ENCODE results near the gene CCDC30.
"Not testable (repeated sequence)": the region's sequence is repeated elsewhere in the genome, so short reads cannot be mapped to it uniquely, and the experiment has no call there.

CCDC30 gene

DNA sequence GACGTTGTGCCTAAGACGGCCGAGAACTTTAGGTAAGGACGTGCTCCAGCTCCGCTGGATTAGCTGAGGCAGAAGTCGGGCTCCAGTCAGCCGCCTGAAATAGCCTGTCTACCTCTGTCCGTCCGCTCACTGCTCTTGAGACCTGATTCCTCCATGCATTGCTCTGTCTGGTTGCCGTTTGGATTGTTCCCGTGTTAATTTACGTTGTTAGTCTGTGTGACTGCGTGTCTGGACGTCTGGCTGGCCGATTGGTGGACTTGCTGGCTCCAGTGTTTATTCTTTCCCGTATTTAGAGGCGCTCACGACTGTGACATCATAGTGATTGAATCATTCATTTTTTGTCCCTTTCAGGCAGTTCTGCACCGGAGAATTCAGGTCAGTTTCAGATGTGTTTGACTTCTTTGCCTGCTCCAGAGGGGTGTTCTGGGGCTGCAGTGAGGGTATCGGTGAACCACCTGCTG, 195.8 kb downstream of the CCDC30 start:
- no peak for DNase-seq

GRCh38 chr1:42660907-42661500, 197.9 kb downstream of the CCDC30 start:
- DNase-seq, result no peak

DNA sequence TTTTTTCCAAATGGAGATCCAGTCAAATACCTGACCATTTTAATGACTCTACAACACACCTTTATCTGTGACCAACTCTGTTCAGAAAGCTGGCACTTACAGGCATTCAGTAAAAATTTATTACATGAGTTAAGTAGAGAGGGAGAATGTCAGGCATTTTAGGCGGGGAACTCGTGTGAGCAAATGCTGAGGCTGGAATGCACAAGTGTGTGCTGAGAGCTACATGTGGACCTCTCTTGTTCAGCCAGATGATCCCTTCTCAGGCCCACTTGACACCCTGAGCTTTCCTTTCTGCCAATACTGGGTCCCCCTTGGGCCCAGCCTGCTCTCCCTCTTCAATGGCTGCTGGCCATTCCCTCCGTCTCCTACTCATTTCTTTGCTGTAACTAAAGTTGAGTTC, 206.8 kb downstream of the CCDC30 start:
- DNase-seq, result no peak

DNA sequence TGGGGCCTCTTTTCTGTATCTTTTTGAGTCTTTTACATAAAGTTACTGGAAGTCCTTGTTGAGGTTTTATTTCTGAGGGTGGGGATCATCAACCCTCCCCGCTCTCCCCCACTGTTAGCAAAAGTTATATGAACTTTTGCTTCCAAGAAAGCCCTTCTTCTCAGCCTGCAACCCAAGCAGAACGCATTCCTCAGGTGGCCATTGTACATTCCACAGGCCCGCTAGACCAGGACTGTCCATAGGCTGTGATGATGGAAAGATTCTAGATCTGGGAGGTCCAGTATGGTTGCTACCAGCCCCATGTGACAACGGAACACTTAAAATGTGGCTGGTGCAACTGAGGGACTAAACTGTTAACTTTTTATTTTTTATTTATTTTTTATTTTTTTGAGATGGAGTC, 207.3 kb downstream of the CCDC30 start:
- no peak for DNase-seq

DNA sequence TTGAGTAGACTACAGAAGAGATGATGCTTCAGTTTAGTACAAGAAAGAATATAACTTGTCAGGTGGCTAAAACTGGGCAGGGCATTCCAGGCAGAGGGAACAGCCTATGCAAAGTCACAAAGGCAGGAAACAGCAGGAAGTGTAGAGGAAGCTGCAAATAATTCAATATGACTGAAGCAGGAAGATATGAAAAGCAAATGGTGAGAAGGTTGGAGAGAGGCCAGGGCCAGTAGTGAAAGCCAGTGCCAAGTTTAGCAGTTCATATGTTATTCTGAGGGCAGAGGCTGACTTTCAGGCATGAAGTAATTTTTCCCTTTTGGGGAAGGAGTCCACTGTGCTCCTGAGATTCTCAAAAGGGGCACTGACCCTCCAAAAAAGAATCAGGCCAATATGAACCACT, 211.1 kb downstream of the CCDC30 start:
- no peak for DNase-seq

GRCh38 chr1:42674682-42675081, 211.6 kb downstream of the CCDC30 start:
- DNase-seq, result no peak

GRCh38 chr1:42675467-42675866, 212.4 kb downstream of the CCDC30 start:
- no peak for DNase-seq

DNA sequence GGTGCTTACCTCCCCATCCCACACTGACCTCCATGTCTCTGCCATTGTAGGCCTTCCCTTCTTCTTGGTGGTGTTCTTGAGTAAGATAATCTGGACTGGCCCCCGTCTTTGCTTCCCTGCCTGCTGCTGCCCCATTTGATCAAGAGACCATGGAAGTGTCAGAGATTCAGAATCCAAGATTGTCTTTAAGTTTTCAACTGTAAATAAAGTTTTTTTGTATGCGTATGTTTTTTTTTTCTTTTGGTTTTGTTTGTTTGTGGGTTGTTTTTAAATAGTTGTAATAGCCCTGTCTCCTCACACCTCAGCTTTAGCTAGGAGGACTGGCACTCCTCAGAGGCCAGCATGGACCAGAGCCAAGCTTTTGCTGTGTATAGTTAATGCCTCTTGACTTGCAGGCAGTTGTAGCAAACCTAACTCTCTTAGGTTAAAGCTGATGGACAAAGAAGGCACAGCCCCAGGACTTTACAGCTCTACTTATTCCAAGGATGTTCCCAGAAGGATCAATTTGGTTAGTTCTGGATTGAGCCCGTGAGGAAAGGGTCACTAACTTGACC, 213.5 kb downstream of the CCDC30 start:
- DNase-seq, result no peak

GRCh38 chr1:42679364-42679983, 216.4 kb downstream of the CCDC30 start:
- no peak for DNase-seq

DNA sequence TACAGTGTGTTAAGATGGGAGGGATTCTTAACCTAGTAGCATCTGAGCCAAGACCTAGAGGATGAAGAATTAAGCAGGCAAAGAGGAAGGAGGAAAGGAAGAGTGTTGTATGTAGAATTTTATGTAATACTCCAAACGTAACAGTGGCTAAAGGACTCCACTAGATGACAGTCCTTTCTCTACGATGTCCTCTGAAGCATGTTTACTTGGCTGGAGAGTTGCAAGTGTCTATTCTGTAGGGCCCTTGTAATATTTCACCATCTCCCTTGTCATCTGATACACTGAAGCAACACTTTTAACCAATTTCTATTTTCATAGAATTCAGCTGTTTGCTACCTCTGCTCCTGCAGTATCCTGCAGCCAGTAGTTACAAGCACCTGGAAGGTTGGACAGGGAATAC, 217.0 kb downstream of the CCDC30 start:
- no peak for DNase-seq

DNA sequence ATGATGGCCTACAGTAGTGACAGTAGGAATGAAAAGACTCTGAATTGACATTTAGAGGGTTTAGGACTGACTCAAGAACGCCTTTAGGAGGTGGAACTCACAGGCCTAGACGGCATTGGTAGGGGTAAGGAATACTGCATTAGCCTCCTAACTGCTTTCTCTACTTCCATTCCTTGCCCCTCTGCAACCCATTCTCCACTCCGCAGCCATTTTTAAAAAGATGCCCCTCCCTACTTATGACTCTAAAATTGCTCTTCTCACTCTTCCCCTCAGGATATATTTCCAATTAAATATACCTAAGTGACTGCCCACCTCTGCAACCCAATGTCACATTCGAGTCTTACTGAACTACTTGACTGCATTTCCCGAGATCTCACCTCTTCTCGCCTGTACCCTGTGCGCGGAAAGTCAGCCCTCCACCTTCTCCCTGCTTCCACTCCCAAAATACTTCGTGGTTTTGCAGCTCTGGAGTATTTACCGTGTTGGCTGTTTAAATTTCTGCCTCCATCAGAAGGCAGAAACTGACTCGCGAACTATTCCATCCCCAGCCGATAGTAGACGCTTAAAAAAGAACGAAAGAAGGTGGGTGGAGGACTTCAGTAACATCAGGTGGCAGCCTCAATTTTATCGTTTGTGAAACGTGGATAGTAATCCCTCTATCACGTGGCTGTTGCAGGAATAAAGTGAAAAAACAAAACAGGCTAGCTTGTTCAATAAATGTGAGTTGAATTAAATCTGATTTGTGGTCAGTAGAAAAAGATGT, 218.0 kb downstream of the CCDC30 start:
- DNase-seq, result no peak

GRCh38 chr1:42681741-42682483, 218.8 kb downstream of the CCDC30 start, which contains the start of gene YBX1:
TSS of gene YBX1 (plus strand) at chr1:42682418. CDS start at chr1:42682566, 148 bp downstream.
- DNase-seq, result peak; percentile 98

- not testable (repeated sequence) for DNase-seq
Observed at GRCh38 chr1:42682484-42682738, 219.3 kb downstream of the CCDC30 start.

- DNase-seq, result no peak
Observed at GRCh38 chr1:42682739-42683531, 219.8 kb downstream of the CCDC30 start.

- no peak for DNase-seq
Observed at GRCh38 chr1:42684139-42684538, 221.1 kb downstream of the CCDC30 start.

DNA sequence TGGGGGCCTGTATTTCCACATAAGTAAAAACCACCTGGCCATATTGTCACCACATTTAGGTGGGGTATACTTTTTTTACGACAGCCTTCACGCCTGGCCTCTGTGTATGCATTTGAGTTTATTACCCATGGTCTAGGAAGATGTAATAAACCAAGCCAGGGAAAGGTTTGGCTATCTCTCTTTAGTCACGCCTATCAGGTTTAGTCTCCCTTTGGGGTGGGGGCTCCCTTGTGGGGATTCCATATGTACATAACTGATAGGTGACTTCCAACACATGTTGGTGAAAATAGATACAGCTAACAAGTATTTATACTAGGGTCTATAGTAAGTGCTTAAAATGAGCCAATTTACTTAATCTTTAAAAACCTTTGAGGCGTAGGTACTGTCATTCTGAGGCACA, 223.3 kb downstream of the CCDC30 start:
- DNase-seq, result no peak

DNA sequence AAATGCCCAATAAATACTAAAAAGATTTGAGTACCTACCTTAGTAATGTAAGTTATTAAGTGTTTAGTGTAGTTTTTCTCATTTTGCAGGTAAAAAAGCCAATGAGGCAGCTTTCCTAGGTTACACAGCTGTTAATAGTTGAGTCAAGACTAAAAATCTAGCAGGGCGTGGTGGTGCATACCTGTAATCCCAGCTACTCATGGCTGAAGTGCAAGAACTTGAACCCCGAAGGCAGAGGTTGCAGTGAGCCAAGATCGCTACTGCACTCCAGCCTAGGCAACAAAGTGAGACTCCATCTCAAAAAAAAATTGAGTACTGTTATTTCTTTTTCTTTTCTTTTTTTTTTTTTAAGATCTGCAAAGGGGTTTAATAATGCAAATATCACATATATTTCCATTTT, 226.8 kb downstream of the CCDC30 start:
- DNase-seq, result no peak

- DNase-seq, result no peak
Observed at GRCh38 chr1:42690477-42691156, 227.5 kb downstream of the CCDC30 start.

DNA sequence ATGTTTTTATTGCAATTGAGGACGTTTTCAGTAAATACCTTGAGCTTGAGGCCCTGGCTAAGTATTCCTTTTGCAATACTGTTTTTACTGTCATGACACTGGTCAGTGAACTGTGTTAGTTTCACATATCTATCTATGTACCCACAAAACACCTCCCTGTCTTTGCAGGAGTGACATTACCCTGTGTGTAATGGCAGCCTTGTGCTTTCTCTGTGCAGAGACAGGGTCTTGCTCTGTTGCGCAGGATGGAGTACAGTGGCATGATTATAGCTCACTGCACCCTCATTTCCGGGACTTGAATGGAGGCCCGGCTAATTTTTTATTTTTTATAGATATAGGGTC, 228.0 kb downstream of the CCDC30 start:
- no peak for DNase-seq

- DNase-seq, result no peak
Observed at GRCh38 chr1:42692461-42692860, 229.4 kb downstream of the CCDC30 start.

DNA sequence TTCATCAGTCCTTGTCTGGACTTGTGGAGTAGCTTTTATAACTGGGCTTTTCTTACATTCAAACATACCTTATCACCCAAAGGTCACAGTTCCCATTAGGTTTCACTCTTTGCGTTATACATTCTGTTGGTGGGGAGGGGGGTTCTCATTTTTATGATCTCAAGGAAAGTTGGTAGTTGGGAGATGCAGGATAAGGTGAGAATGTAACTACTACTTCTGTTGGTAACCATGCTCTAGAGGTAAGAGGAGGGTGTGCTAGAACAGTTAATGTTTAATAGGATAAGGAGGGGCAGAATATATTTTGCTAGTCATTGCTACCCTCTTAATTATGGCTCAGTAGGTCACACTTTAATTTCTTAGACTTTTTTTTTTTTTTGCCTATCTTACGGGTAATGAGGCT, 229.8 kb downstream of the CCDC30 start:
- DNase-seq, result no peak

Measured in NCI-H1694 (cell line).